K562 (cell line): ENCODE measurements around the gene NYAP1. TPM values are rescaled to one million over a fixed set of nuclear protein-coding genes. Genes with fewer than 3 reads are reported as not detected.

Source experiments
- polyA plus RNA-seq, 8 experiments: library from polyadenylated mRNA; depleted of rRNA in 4 of 8; stranded (reverse) in 5 of 8; unstranded in 3 of 8; fragments of >200 nt; fragmentation: Nextera tagmentation in 2 of 8; fragmentation: Illumina TruSeq in 1 of 8; extraction: Ambion mirVana in 2 of 8; extraction: Trizol in 1 of 8; gene quantifications; 2 replicates each; pipeline versions ENCODE4 v1.2.1 to v1.2.3, GENCODE V29; 2011 to 2014; ENCODE audit warnings: inconsistent platforms in 1 of 8, missing spikeins in 1 of 8
- small RNA-seq: library from RNA; depleted of rRNA; stranded (forward); fragments of <200 nt; gene quantifications from one replicate; pipeline ENCODE3, GENCODE V24; 2014
- total RNA-seq, 7 experiments: library from RNA; depleted of rRNA in 6 of 7; stranded (reverse); fragments of >200 nt in 6 of 7; fragmentation: Illumina TruSeq in 2 of 7; extraction: Trizol in 2 of 7; gene quantifications; 2 replicates each; pipeline versions ENCODE4 v1.2.1 to v1.2.3, GENCODE V29; 2011 to 2021; ENCODE audit warnings: low replicate concordance in 1 of 7

Gene NYAP1
- total and polyA plus RNA-seq, 9 of the 15 experiments (the other 6 are each of a cell fraction or from before 2014, with no cell fraction given): 0.11 to 0.88 (median 0.22) TPM; not detected in 2

Small RNA genes within 50 kb of the gene (small RNA-seq; reads per million reads assigned to genes)
- gene RN7SL416P: not detected

Other genes with a start within 250 kb of the NYAP1 start
Only the 7 nearest of the 21 such genes appear.
- gene ZCWPW1, start 55.2 kb upstream of the NYAP1 start, total RNA-seq (2014; rRNA removed): 1.3 and 1.7 TPM in 2 replicates
- gene ZCWPW1, start 55.2 kb upstream of the NYAP1 start, total RNA-seq (2014; rRNA removed; fragmentation: Illumina TruSeq; extraction: Trizol): 0.84 and 1.8 TPM in 2 replicates
- 1.2 and 1.7 TPM in 2 replicates for gene ZCWPW1, start 55.2 kb upstream of the NYAP1 start, total RNA-seq (2015; rRNA removed; fragmentation: Illumina TruSeq; extraction: Trizol)
- gene ZCWPW1, start 55.2 kb upstream of the NYAP1 start, total RNA-seq (2021): 0.86 and 0.94 TPM in 2 replicates
- 1.5 and 1.7 TPM in 2 replicates for gene ZCWPW1, start 55.2 kb upstream of the NYAP1 start, polyA plus RNA-seq (2011; rRNA removed)
- 0.79 and 1.4 TPM in 2 replicates for gene ZCWPW1, start 55.2 kb upstream of the NYAP1 start, polyA plus RNA-seq (2014; fragmentation: Illumina TruSeq; extraction: Trizol)
- gene ZCWPW1, start 55.2 kb upstream of the NYAP1 start, polyA plus RNA-seq (2014; fragmentation: Nextera tagmentation; extraction: Ambion mirVana): under 1 TPM; 0.18 to 0.41 TPM
- 0.61 and 1.6 TPM in 2 replicates for gene ZCWPW1, start 55.2 kb upstream of the NYAP1 start, polyA plus RNA-seq (2014; rRNA removed)
- 50.6 and 65.4 TPM in 2 replicates for gene MEPCE, start 54.1 kb upstream of the NYAP1 start, total RNA-seq (2014; rRNA removed)
- 24.9 and 29.5 TPM in 2 replicates for gene MEPCE, start 54.1 kb upstream of the NYAP1 start, total RNA-seq (2014; rRNA removed; fragmentation: Illumina TruSeq; extraction: Trizol)
- 60.3 and 60.4 TPM in 2 replicates for gene MEPCE, start 54.1 kb upstream of the NYAP1 start, total RNA-seq (2015; rRNA removed; fragmentation: Illumina TruSeq; extraction: Trizol)
- gene MEPCE, start 54.1 kb upstream of the NYAP1 start, total RNA-seq (2021): 72.8 and 76.3 TPM in 2 replicates
- gene MEPCE, start 54.1 kb upstream of the NYAP1 start, polyA plus RNA-seq (2011; rRNA removed): 16.1 and 16.7 TPM in 2 replicates
- gene MEPCE, start 54.1 kb upstream of the NYAP1 start, polyA plus RNA-seq (2014; fragmentation: Illumina TruSeq; extraction: Trizol): 66.5 and 77.3 TPM in 2 replicates
- 10 to 100 TPM; 10.9 to 13.7 TPM for gene MEPCE, start 54.1 kb upstream of the NYAP1 start, polyA plus RNA-seq (2014; fragmentation: Nextera tagmentation; extraction: Ambion mirVana)
- 42.7 and 44.1 TPM in 2 replicates for gene MEPCE, start 54.1 kb upstream of the NYAP1 start, polyA plus RNA-seq (2014; rRNA removed)
- gene PPP1R35, start 47.4 kb upstream of the NYAP1 start, total RNA-seq (2014; rRNA removed): 127 and 152 TPM in 2 replicates
- gene PPP1R35, start 47.4 kb upstream of the NYAP1 start, total RNA-seq (2014; rRNA removed; fragmentation: Illumina TruSeq; extraction: Trizol): 18.9 and 25.9 TPM in 2 replicates
- gene PPP1R35, start 47.4 kb upstream of the NYAP1 start, total RNA-seq (2015; rRNA removed; fragmentation: Illumina TruSeq; extraction: Trizol): 44.9 and 47.9 TPM in 2 replicates
- 124 and 135 TPM in 2 replicates for gene PPP1R35, start 47.4 kb upstream of the NYAP1 start, total RNA-seq (2021)
- gene PPP1R35, start 47.4 kb upstream of the NYAP1 start, polyA plus RNA-seq (2011; rRNA removed): 28.2 and 31.7 TPM in 2 replicates
- gene PPP1R35, start 47.4 kb upstream of the NYAP1 start, polyA plus RNA-seq (2014; fragmentation: Illumina TruSeq; extraction: Trizol): 19.4 and 33.7 TPM in 2 replicates
- gene PPP1R35, start 47.4 kb upstream of the NYAP1 start, polyA plus RNA-seq (2014; fragmentation: Nextera tagmentation; extraction: Ambion mirVana): 1 to 10 TPM; 2.9 to 5.9 TPM
- gene PPP1R35, start 47.4 kb upstream of the NYAP1 start, polyA plus RNA-seq (2014; rRNA removed): 153 and 185 TPM in 2 replicates
- gene SPACDR, start 19.7 kb upstream of the NYAP1 start, total RNA-seq (2014; rRNA removed): 0.14 and 0.29 TPM in 2 replicates
- not detected in 2 replicates for gene SPACDR, start 19.7 kb upstream of the NYAP1 start, total RNA-seq (2014; rRNA removed; fragmentation: Illumina TruSeq; extraction: Trizol)
- gene SPACDR, start 19.7 kb upstream of the NYAP1 start, total RNA-seq (2015; rRNA removed; fragmentation: Illumina TruSeq; extraction: Trizol): 0.29 and 0.41 TPM in 2 replicates
- gene SPACDR, start 19.7 kb upstream of the NYAP1 start, total RNA-seq (2021): 0.55 and 1.2 TPM in 2 replicates
- 0.18 and 0.20 TPM in 2 replicates for gene SPACDR, start 19.7 kb upstream of the NYAP1 start, polyA plus RNA-seq (2011; rRNA removed)
- gene SPACDR, start 19.7 kb upstream of the NYAP1 start, polyA plus RNA-seq (2014; fragmentation: Illumina TruSeq; extraction: Trizol): 0.13 and 0.24 TPM in 2 replicates
- gene SPACDR, start 19.7 kb upstream of the NYAP1 start, polyA plus RNA-seq (2014; fragmentation: Nextera tagmentation; extraction: Ambion mirVana): under 1 TPM; 0.07 to 0.11 TPM
- 0.12 and 0.15 TPM in 2 replicates for gene SPACDR, start 19.7 kb upstream of the NYAP1 start, polyA plus RNA-seq (2014; rRNA removed)
- gene TSC22D4, start 4.7 kb upstream of the NYAP1 start, total RNA-seq (2014; rRNA removed): 77.6 and 102 TPM in 2 replicates
- gene TSC22D4, start 4.7 kb upstream of the NYAP1 start, total RNA-seq (2014; rRNA removed; fragmentation: Illumina TruSeq; extraction: Trizol): 10.1 and 13.1 TPM in 2 replicates
- 31.3 and 33.9 TPM in 2 replicates for gene TSC22D4, start 4.7 kb upstream of the NYAP1 start, total RNA-seq (2015; rRNA removed; fragmentation: Illumina TruSeq; extraction: Trizol)
- gene TSC22D4, start 4.7 kb upstream of the NYAP1 start, total RNA-seq (2021): 102 and 107 TPM in 2 replicates
- 14.2 and 18.8 TPM in 2 replicates for gene TSC22D4, start 4.7 kb upstream of the NYAP1 start, polyA plus RNA-seq (2011; rRNA removed)
- 28.7 and 51.7 TPM in 2 replicates for gene TSC22D4, start 4.7 kb upstream of the NYAP1 start, polyA plus RNA-seq (2014; fragmentation: Illumina TruSeq; extraction: Trizol)
- under 1 TPM; 0.37 to 0.92 TPM for gene TSC22D4, start 4.7 kb upstream of the NYAP1 start, polyA plus RNA-seq (2014; fragmentation: Nextera tagmentation; extraction: Ambion mirVana)
- 57.9 and 61.0 TPM in 2 replicates for gene TSC22D4, start 4.7 kb upstream of the NYAP1 start, polyA plus RNA-seq (2014; rRNA removed)
- 11.7 and 20.2 TPM in 2 replicates for gene AGFG2, start 55.3 kb downstream of the NYAP1 start, total RNA-seq (2014; rRNA removed)
- gene AGFG2, start 55.3 kb downstream of the NYAP1 start, total RNA-seq (2014; rRNA removed; fragmentation: Illumina TruSeq; extraction: Trizol): 3.6 and 4.3 TPM in 2 replicates
- 7.8 and 9.3 TPM in 2 replicates for gene AGFG2, start 55.3 kb downstream of the NYAP1 start, total RNA-seq (2015; rRNA removed; fragmentation: Illumina TruSeq; extraction: Trizol)
- 23.1 and 23.4 TPM in 2 replicates for gene AGFG2, start 55.3 kb downstream of the NYAP1 start, total RNA-seq (2021)
- gene AGFG2, start 55.3 kb downstream of the NYAP1 start, polyA plus RNA-seq (2011; rRNA removed): 4.6 and 5.2 TPM in 2 replicates
- 6.5 and 9.6 TPM in 2 replicates for gene AGFG2, start 55.3 kb downstream of the NYAP1 start, polyA plus RNA-seq (2014; fragmentation: Illumina TruSeq; extraction: Trizol)
- gene AGFG2, start 55.3 kb downstream of the NYAP1 start, polyA plus RNA-seq (2014; fragmentation: Nextera tagmentation; extraction: Ambion mirVana): under 1 TPM; 0.31 to 0.32 TPM
- gene AGFG2, start 55.3 kb downstream of the NYAP1 start, polyA plus RNA-seq (2014; rRNA removed): 10.0 and 16.8 TPM in 2 replicates
- gene SAP25, start 90.0 kb downstream of the NYAP1 start, total RNA-seq (2014; rRNA removed): 1.3 and 1.8 TPM in 2 replicates
- 0.48 TPM in 1 of 2 replicates, not detected in the other for gene SAP25, start 90.0 kb downstream of the NYAP1 start, total RNA-seq (2014; rRNA removed; fragmentation: Illumina TruSeq; extraction: Trizol)
- gene SAP25, start 90.0 kb downstream of the NYAP1 start, total RNA-seq (2015; rRNA removed; fragmentation: Illumina TruSeq; extraction: Trizol): 1.1 TPM in 2 replicates
- gene SAP25, start 90.0 kb downstream of the NYAP1 start, total RNA-seq (2021): 3.2 and 5.3 TPM in 2 replicates
- 0.42 and 2.1 TPM in 2 replicates for gene SAP25, start 90.0 kb downstream of the NYAP1 start, polyA plus RNA-seq (2011; rRNA removed)
- gene SAP25, start 90.0 kb downstream of the NYAP1 start, polyA plus RNA-seq (2014; fragmentation: Illumina TruSeq; extraction: Trizol): 0.48 and 2.8 TPM in 2 replicates
- gene SAP25, start 90.0 kb downstream of the NYAP1 start, polyA plus RNA-seq (2014; fragmentation: Nextera tagmentation; extraction: Ambion mirVana): under 1 TPM; 0.13 to 0.14 TPM
- 4.2 and 8.1 TPM in 2 replicates for gene SAP25, start 90.0 kb downstream of the NYAP1 start, polyA plus RNA-seq (2014; rRNA removed)